PC-9 (cell line): ENCODE data around the gene LBHD2. TPM values are rescaled to one million over a fixed set of nuclear protein-coding genes. Genes with fewer than 3 reads are reported as not detected.
A peak's percentile ranks its signal among the peaks of the same experiment; 100 is the strongest.

Experiments
- BruUV-seq: library from RNA; stranded (reverse); fragments of 400-500 nt; replicated peaks from 2 replicates; lab custom pipeline; 2021; lab: Mats Ljungman, UMichigan
- CTCF ChIA-PET: fragments of 300-600 bp; sonication (Branson Sonifier 250); formaldehyde crosslinking; loops from one replicate; lab custom pipeline; 2022; ENCODE audit warnings: antibody characterized with exemption; lab: Charles Lee
- POLR2A ChIA-PET: fragments of 300-600 bp; sonication (Branson Sonifier 250); formaldehyde crosslinking; loops from one replicate; lab custom pipeline; 2022; ENCODE audit warnings: antibody characterized with exemption; ENCODE audit not compliant: unreplicated experiment; lab: Charles Lee
- DNase-seq, 2 experiments: peaks; one replicate each; pipeline versions ENCODE4 v3.0.0 to v3.0.0-alpha.2; 2015 to 2022; ENCODE audit warnings: mixed read lengths in 1 of 2
- H2AFZ ChIP-seq: fragments of 200-600 bp; sonication (generic); 2 replicates; pipeline ENCODE4 v1.8.1; 2017; ENCODE audit warnings: antibody characterized with exemption
- H3F3A ChIP-seq: fragments of 200-600 bp; sonication (generic); 2 replicates; pipeline ENCODE4 v1.8.1; 2017; ENCODE audit warnings: antibody characterized with exemption, mild to moderate bottlenecking, low read depth; ENCODE audit not compliant: insufficient read depth
- H3K27ac ChIP-seq: fragments of 200-600 bp; sonication (generic); 2 replicates; pipeline ENCODE4 v1.6.1; 2016; ENCODE audit warnings: mixed run types
- H3K27me3 ChIP-seq: fragments of 200-600 bp; sonication (generic); 2 replicates; pipeline ENCODE4 v1.6.1; 2016; ENCODE audit warnings: low read depth, mixed run types; ENCODE audit not compliant: insufficient read depth
- H3K36me3 ChIP-seq: fragments of 200-600 bp; sonication (generic); 2 replicates; pipeline ENCODE4 v1.6.1; 2016; ENCODE audit warnings: low read depth, mixed run types
- H3K4me1 ChIP-seq: fragments of 200-600 bp; sonication (generic); replicated peaks from 2 replicates; pipeline ENCODE4 v1.6.1; 2016; ENCODE audit warnings: mixed run types; ENCODE audit not compliant: insufficient read depth
- H3K4me2 ChIP-seq: fragments of 200-600 bp; sonication (generic); 2 replicates; pipeline ENCODE4 v1.6.1; 2017; ENCODE audit warnings: mixed run types
- H3K4me3 ChIP-seq: fragments of 200-600 bp; sonication (generic); 2 replicates; pipeline ENCODE4 v1.6.1; 2016; ENCODE audit warnings: mixed run types
- H3K79me2 ChIP-seq: fragments of 200-600 bp; sonication (generic); 2 replicates; pipeline ENCODE4 v1.6.1; 2017; ENCODE audit warnings: low read depth, mixed run types
- H3K9me2 ChIP-seq: fragments of 200-600 bp; sonication (generic); 2 replicates; pipeline ENCODE4 v1.8.1; 2017; ENCODE audit warnings: mild to moderate bottlenecking; ENCODE audit not compliant: insufficient read depth
- H3K9me3 ChIP-seq: fragments of 200-600 bp; sonication (generic); 2 replicates; pipeline ENCODE4 v1.8.1; 2016; ENCODE audit warnings: low read depth; ENCODE audit not compliant: insufficient read depth
- H4K20me1 ChIP-seq: fragments of 200-600 bp; sonication (generic); 2 replicates; pipeline ENCODE4 v1.8.1; 2017; ENCODE audit not compliant: insufficient read depth
- EZH2 ChIP-seq: fragments of 200-600 bp; sonication (generic); IDR thresholded peaks from 2 replicates; pipeline ENCODE4 v1.8.0; 2017; ENCODE audit warnings: antibody characterized with exemption, low read depth
- intact Hi-C: fragments of 100-400 bp; cut with micrococcal nuclease; formaldehyde crosslinking; loops from one replicate; pipeline ENCODE4 v1.10.0; 2022; ENCODE audit not compliant: unreplicated experiment
- total RNA-seq: library from RNA; stranded (reverse); gene quantifications from 2 replicates; pipeline ENCODE4 v1.2.3, GENCODE V29; 2021
- TF ChIP-seq, protein P1 (sequence below): fragments of 200-600 bp; sonication (generic); conservative IDR thresholded peaks from 2 replicates; pipeline ENCODE4 v1.6.1; 2017; ENCODE audit warnings: mixed run types, antibody characterized with exemption, mild to moderate bottlenecking, moderate library complexity

LBHD2 gene
- total RNA-seq, 1 experiment from 2014 or later, result 0.52 TPM

DNA sequence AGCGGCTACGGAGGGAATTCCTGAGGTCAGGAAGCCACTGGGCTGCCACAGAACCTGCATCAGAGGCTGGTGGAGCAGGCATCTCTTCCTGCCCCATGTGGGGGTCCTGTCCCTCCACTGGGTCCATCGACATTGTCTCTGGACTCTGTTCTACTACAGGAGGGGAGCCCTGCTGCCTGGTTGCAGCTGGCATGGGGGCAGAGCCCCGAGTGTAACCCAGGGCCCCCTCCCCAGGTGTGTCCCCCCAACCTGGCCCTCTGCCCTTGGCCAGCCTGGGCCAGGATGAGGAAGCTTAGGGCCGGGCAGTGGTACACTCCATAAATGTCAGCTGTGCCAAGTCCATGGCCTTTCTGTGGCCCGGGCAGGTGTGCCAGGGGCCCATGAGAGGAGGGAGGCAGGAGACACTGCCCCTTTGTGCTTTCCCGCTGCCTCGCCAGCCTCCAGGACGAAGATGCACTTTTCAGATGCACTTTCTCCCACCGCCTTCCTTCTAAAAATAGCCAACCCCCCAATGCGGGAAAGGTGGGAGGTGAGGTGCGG, 6.5 kb downstream of the LBHD2 start:
- BruUV-seq, result no TSS peak
- H3K9me3 ChIP-seq, result no peaks in the 10 kb centered on the region
- TF ChIP-seq EZH2, result no peak
- TF ChIP-seq, protein P1, sequence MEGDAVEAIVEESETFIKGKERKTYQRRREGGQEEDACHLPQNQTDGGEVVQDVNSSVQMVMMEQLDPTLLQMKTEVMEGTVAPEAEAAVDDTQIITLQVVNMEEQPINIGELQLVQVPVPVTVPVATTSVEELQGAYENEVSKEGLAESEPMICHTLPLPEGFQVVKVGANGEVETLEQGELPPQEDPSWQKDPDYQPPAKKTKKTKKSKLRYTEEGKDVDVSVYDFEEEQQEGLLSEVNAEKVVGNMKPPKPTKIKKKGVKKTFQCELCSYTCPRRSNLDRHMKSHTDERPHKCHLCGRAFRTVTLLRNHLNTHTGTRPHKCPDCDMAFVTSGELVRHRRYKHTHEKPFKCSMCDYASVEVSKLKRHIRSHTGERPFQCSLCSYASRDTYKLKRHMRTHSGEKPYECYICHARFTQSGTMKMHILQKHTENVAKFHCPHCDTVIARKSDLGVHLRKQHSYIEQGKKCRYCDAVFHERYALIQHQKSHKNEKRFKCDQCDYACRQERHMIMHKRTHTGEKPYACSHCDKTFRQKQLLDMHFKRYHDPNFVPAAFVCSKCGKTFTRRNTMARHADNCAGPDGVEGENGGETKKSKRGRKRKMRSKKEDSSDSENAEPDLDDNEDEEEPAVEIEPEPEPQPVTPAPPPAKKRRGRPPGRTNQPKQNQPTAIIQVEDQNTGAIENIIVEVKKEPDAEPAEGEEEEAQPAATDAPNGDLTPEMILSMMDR, result no peak
- H3K36me3 ChIP-seq, result no peaks in the 10 kb centered on the region
- no peaks in the 10 kb centered on the region for H4K20me1 ChIP-seq
- intact Hi-C loops, result loop anchor here (1.0 kb wide), 1 partner anchor 10 kb away; no protein-coding TSS in a partner anchor
- CTCF ChIA-PET, result interaction anchor here (1.0 kb wide), 1 partner anchor 14 kb away, joined by 6 read pairs; no protein-coding TSS in a partner anchor
- peaks cover 27% of the 10 kb centered on the region; the same call in 1 of the 2 replicates for H3F3A ChIP-seq
- H3K4me1 ChIP-seq, result peaks cover 6% of the 10 kb centered on the region
- no peaks in the 10 kb centered on the region for H3K27me3 ChIP-seq
- no peak overlapping the region for H2AFZ ChIP-seq
- no peaks in the 10 kb centered on the region for H3K79me2 ChIP-seq
- peak overlapping the region; percentile 56; the same call in 1 of the 2 replicates for H3K4me3 ChIP-seq
- POLR2A ChIA-PET, result no interaction called here
- H3K9me2 ChIP-seq, result no peaks in the 10 kb centered on the region
- H3K27ac ChIP-seq, result no peak overlapping the region
- no peak for DNase-seq
- H3K4me2 ChIP-seq, result peak overlapping the region; percentile 84

DNA sequence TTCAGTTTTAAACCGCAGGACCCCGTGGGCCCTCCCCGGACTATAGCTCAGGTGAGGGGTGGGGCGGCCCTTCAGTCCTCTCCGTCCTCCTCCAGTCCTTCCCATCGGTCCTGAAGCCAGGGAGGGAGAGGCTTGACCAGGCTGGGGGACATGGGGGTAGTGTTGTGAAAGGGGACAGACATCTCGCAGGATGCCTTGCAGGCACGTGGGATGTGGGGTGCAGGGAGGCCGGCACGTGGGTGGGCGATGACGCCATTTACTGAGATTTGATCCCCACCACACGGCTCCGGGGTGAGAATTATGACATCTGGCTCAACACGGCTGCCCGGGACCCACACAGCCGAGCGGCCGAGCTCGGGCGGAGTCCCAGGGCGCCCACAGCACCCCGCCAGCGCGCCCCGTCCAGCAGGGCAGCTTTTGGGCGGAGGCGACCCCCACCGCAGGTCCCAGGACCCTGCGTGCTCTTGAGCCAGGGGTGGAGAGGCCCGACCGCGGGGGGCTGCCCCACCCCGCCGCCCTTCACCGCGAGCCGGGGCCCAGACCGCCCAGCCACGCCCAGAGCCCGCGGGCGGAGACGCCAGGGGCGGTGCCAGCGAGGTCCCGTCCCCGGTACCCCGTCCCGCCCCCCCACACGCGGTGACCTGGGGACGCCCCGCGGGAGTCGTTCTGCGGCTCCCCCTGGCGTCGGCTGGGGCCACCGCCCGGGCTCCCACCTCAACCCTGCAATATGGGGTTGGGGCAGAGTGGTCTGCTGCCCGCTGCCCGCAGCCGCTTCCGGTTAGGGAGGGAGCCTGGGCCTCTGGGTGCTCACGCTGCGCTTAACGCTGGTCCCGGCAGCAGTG, 7.3 kb downstream of the LBHD2 start:
- Histone ChIP-seq H3K9me2 (no peaks in the 10 kb centered on the region), H3K36me3 (no peaks in the 10 kb centered on the region), H3K27me3 (no peaks in the 10 kb centered on the region), H3K9me3 (no peaks in the 10 kb centered on the region), H3K4me3 (peak overlapping the region; percentile 56), H3K79me2 (no peaks in the 10 kb centered on the region), H3K27ac (no peak overlapping the region), H3F3A (peaks cover 27% of the 10 kb centered on the region; the same call in 1 of the 2 replicates), H3K4me1 (peaks cover 6% of the 10 kb centered on the region), H4K20me1 (no peaks in the 10 kb centered on the region), H2AFZ (peak overlapping the region; percentile 76), H3K4me2 (peak overlapping the region; percentile 84)
- TF ChIP-seq, protein P1, result peak; percentile 79
- TF ChIP-seq EZH2, result no peak
- DNase-seq, result peak; percentile 67 to 85
- CTCF ChIA-PET, result interaction anchor here (0.5 to 1.0 kb wide), 2 partner anchors 14 to 344 kb away, joined by 3 to 6 read pairs; no protein-coding TSS in a partner anchor
- no TSS peak for BruUV-seq
- POLR2A ChIA-PET, result no interaction called here
- intact Hi-C loops, result loop anchor here (1.0 kb wide), 1 partner anchor 9 kb away; no protein-coding TSS in a partner anchor

DNA sequence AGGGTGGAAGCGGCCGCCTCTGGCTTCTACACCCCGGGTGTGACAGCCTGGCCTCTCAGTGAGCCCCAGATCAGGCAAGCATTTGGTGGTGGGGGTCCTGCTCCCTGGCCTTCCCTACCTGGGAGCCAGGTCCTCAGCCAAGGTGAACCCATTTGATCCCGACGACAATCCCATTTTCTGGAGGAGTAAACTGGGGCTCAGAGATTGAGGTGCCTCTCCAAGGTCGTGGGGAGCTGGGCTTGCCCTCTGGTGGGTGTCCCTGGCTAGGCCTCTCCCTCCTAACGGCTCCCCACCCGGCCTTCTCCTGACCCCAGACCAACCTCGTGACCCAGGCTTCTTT, 7.8 kb downstream of the LBHD2 start:
- intact Hi-C loops, result loop anchor here (1.0 kb wide), 1 partner anchor 8 kb away; no protein-coding TSS in a partner anchor
- ChIA-PET CTCF (no interaction called here), POLR2A (no interaction called here)
- peak overlapping the region; percentile 56; the same call in 1 of the 2 replicates for H3K4me3 ChIP-seq
- H3K36me3 ChIP-seq, result no peaks in the 10 kb centered on the region
- peak overlapping the region; percentile 84 for H3K4me2 ChIP-seq
- no peaks in the 10 kb centered on the region for H3K9me2 ChIP-seq
- H3K79me2 ChIP-seq, result no peaks in the 10 kb centered on the region
- H2AFZ ChIP-seq, result peak overlapping the region; percentile 76; the same call in 1 of the 2 replicates
- H3K4me1 ChIP-seq, result peaks cover 6% of the 10 kb centered on the region
- DNase-seq, result no peak
- H4K20me1 ChIP-seq, result no peaks in the 10 kb centered on the region
- H3K9me3 ChIP-seq, result no peaks in the 10 kb centered on the region
- H3K27me3 ChIP-seq, result no peaks in the 10 kb centered on the region
- H3F3A ChIP-seq, result peaks cover 22% of the 10 kb centered on the region; the same call in 1 of the 2 replicates
- BruUV-seq, result no TSS peak
- no peak overlapping the region for H3K27ac ChIP-seq
- TF ChIP-seq EZH2, result no peak
- TF ChIP-seq, protein P1, result peak; percentile 54; the same call in 1 of the 2 replicates
